ENCODE results near the gene OXTR. TPM values are rescaled to one million over a fixed set of nuclear protein-coding genes. Genes with fewer than 3 reads are reported as not detected.

Gene OXTR
- total and polyA plus RNA-seq, 3 donors from 2014 or later = 0.58 to 4.2 (median 1.8) TPM

DNA sequence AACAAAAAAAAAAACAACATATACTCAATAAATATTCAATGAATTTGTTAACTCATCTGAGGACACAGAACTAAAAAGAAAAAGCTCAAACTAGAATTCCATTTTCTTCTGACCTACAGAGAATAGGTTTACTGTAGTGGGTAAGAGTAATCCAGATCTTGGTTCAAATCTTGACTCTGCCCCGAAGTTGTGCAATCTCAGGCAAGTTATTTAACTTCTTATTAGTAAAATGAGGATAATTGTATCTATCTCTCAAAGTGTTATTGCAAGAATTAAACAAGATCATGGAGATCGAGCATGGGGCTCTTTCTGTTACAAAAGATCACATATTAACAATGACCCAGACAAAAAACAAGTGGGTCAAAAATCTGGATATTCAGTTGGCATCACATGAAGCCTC is 41.1 kb upstream of the OXTR start:
- no peaks in the 10 kb centered on the region for H3K27me3 ChIP-seq
- intact Hi-C loops (cut with DNase I; ENCODE audit: low total_unique reads) = no loop called here
- no peaks in the 10 kb centered on the region for H3K36me3 ChIP-seq (ENCODE audit: low read depth, missing control alignments)
- H3K9me3 ChIP-seq = no peaks in the 10 kb centered on the region
- no peaks in the 10 kb centered on the region for H3K4me1 ChIP-seq
- 82 to 90% methylated on average over 2 of the region's 2 CpGs for WGBS, 2 donors
- no peak overlapping the region for H3K4me3 ChIP-seq
- DNase-seq = no peak
- no peak overlapping the region for H3K27ac ChIP-seq
- no peak for TF ChIP-seq POLR2A (IDR thresholded peaks at IDR 0.05)
- TF ChIP-seq, protein P1, sequence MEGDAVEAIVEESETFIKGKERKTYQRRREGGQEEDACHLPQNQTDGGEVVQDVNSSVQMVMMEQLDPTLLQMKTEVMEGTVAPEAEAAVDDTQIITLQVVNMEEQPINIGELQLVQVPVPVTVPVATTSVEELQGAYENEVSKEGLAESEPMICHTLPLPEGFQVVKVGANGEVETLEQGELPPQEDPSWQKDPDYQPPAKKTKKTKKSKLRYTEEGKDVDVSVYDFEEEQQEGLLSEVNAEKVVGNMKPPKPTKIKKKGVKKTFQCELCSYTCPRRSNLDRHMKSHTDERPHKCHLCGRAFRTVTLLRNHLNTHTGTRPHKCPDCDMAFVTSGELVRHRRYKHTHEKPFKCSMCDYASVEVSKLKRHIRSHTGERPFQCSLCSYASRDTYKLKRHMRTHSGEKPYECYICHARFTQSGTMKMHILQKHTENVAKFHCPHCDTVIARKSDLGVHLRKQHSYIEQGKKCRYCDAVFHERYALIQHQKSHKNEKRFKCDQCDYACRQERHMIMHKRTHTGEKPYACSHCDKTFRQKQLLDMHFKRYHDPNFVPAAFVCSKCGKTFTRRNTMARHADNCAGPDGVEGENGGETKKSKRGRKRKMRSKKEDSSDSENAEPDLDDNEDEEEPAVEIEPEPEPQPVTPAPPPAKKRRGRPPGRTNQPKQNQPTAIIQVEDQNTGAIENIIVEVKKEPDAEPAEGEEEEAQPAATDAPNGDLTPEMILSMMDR (IDR thresholded peaks at IDR 0.05) = no peak

- 95 to 96% methylated on average over 2 of the region's 2 CpGs for WGBS, 2 donors
- intact Hi-C loops (cut with DNase I; ENCODE audit: low total_unique reads) = no loop called here
- TF ChIP-seq POLR2A (IDR thresholded peaks at IDR 0.05) = no peak
- TF ChIP-seq, protein P1 (IDR thresholded peaks at IDR 0.05) = no peak
- Histone ChIP-seq H3K9me3 (no peaks in the 10 kb centered on the region), H3K36me3 (ENCODE audit: low read depth, missing control alignments) (no peaks in the 10 kb centered on the region), H3K4me3 (no peak overlapping the region), H3K4me1 (no peaks in the 10 kb centered on the region), H3K27me3 (no peaks in the 10 kb centered on the region), H3K27ac (no peak overlapping the region)
- no peak for DNase-seq
These were observed 36.4 kb upstream of the OXTR start for GRCh38 chr3:8805774-8806173.

GRCh38 chr3:8802256-8802655 is 32.8 kb upstream of the OXTR start:
- H3K4me1 ChIP-seq = no peaks in the 10 kb centered on the region
- WGBS, 2 donors = 86 to 96% methylated on average over 3 of the region's 3 CpGs
- H3K27ac ChIP-seq = no peak overlapping the region
- H3K4me3 ChIP-seq = no peak overlapping the region
- H3K9me3 ChIP-seq = no peaks in the 10 kb centered on the region
- no peak for TF ChIP-seq POLR2A (IDR thresholded peaks at IDR 0.05)
- TF ChIP-seq, protein P1 (IDR thresholded peaks at IDR 0.05) = no peak
- H3K36me3 ChIP-seq (ENCODE audit: low read depth, missing control alignments) = no peaks in the 10 kb centered on the region
- no peaks in the 10 kb centered on the region for H3K27me3 ChIP-seq
- intact Hi-C loops (cut with DNase I; ENCODE audit: low total_unique reads) = no loop called here
- DNase-seq = no peak

DNA sequence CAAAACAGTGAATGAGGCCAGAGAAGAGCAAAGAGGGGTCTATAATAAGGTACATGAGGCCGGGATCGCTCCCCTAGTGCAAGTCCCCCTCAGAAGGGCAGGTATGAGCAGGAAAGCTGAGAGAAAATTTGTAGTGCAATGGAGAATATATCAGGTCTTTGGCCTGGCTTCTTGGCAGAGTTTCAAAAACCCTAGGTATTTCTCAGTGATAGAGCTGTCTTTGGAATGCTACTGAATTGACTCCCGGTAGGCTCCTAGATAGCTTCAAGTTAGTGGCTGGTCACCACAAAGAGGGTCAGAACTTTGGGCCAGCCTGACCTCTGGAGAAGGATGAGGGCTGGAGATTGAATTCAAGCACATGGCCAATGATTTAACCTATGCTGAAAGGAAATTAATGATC is 30.6 kb upstream of the OXTR start:
- DNase-seq = no peak
- 54 to 68% methylated on average over 3 of the region's 3 CpGs for WGBS, 2 donors
- H3K4me3 ChIP-seq = no peak overlapping the region
- intact Hi-C loops (cut with DNase I; ENCODE audit: low total_unique reads) = no loop called here
- no peaks in the 10 kb centered on the region for H3K36me3 ChIP-seq (ENCODE audit: low read depth, missing control alignments)
- H3K27ac ChIP-seq = no peak overlapping the region
- no peaks in the 10 kb centered on the region for H3K9me3 ChIP-seq
- no peaks in the 10 kb centered on the region for H3K4me1 ChIP-seq
- H3K27me3 ChIP-seq = no peaks in the 10 kb centered on the region
- TF ChIP-seq POLR2A (IDR thresholded peaks at IDR 0.05) = no peak
- TF ChIP-seq, protein P1 (IDR thresholded peaks at IDR 0.05) = no peak

- WGBS, 2 donors = 74 to 88% methylated on average over 3 of the region's 3 CpGs
- Histone ChIP-seq H3K27ac (no peak overlapping the region), H3K4me3 (no peak overlapping the region), H3K36me3 (ENCODE audit: low read depth, missing control alignments) (no peaks in the 10 kb centered on the region), H3K9me3 (no peaks in the 10 kb centered on the region), H3K27me3 (no peaks in the 10 kb centered on the region), H3K4me1 (no peaks in the 10 kb centered on the region)
- intact Hi-C loops (cut with DNase I; ENCODE audit: low total_unique reads) = no loop called here
- TF ChIP-seq POLR2A (IDR thresholded peaks at IDR 0.05) = no peak
- TF ChIP-seq, protein P1 (IDR thresholded peaks at IDR 0.05) = no peak
- no peak for DNase-seq
These were observed 24.8 kb upstream of the OXTR start for GRCh38 chr3:8794247-8794646.

All from testis (tissue), 3 donors.